H9 (cell line): ENCODE measurements around the gene RHOJ. TPM values are rescaled to one million over a fixed set of nuclear protein-coding genes. Genes with fewer than 3 reads are reported as not detected.

ENCODE experiments used
- DNase-seq: peaks from one replicate; pipeline ENCODE4 v3.0.0-alpha.2; 2017
- H2AFZ ChIP-seq: one replicate; pipeline ENCODE4 v1.6.1; 2013; ENCODE audit warnings: mild to moderate bottlenecking, low read length, control low read depth, moderate library complexity
- H2AK5ac ChIP-seq: 2 replicates; pipeline ENCODE4 v1.6.1; 2013; ENCODE audit warnings: low read length, control low read depth, mixed read lengths; ENCODE audit not compliant: insufficient read length
- H2BK120ac ChIP-seq: one replicate; pipeline ENCODE4 v1.6.1; 2013; ENCODE audit warnings: low read depth, mild to moderate bottlenecking, low read length, control low read depth, inconsistent platforms; ENCODE audit not compliant: poor library complexity, severe bottlenecking
- H2BK12ac ChIP-seq: 2 replicates; pipeline ENCODE4 v1.6.1; 2013; ENCODE audit warnings: low read length, control low read depth, mixed read lengths, low read depth; ENCODE audit not compliant: insufficient read length
- H2BK15ac ChIP-seq: 2 replicates; pipeline ENCODE4 v1.6.1; 2013; ENCODE audit warnings: low read depth, low read length, control low read depth
- H2BK20ac ChIP-seq: one replicate; pipeline ENCODE4 v1.6.1; 2013; ENCODE audit warnings: low read depth, mild to moderate bottlenecking, low read length, control low read depth, inconsistent platforms; ENCODE audit not compliant: poor library complexity, severe bottlenecking
- H2BK5ac ChIP-seq: 2 replicates; pipeline ENCODE4 v1.6.1; 2013; ENCODE audit warnings: low read length, control low read depth, mixed read lengths; ENCODE audit not compliant: insufficient read length
- H3K14ac ChIP-seq: 2 replicates; pipeline ENCODE4 v1.6.1; 2013; ENCODE audit warnings: low read length, control low read depth; ENCODE audit not compliant: insufficient read depth
- H3K18ac ChIP-seq: 2 replicates; pipeline ENCODE4 v1.6.1; 2013; ENCODE audit warnings: low read depth, mild to moderate bottlenecking, mixed read lengths, low read length, control low read depth; ENCODE audit not compliant: insufficient read length
- H3K23ac ChIP-seq: 2 replicates; pipeline ENCODE4 v1.6.1; 2013; ENCODE audit warnings: low read length, control low read depth, mixed read lengths, low read depth; ENCODE audit not compliant: insufficient read length
- H3K23me2 ChIP-seq: 2 replicates; pipeline ENCODE4 v1.6.1; 2013; ENCODE audit warnings: low read depth, mild to moderate bottlenecking, mixed read lengths, low read length, control low read depth; ENCODE audit not compliant: insufficient read length, poor library complexity, severe bottlenecking
- H3K27ac ChIP-seq: 2 replicates; pipeline ENCODE4 v1.5.1; 2013; ENCODE audit warnings: low read length, control low read depth, mixed read lengths, low read depth; ENCODE audit not compliant: insufficient read length
- H3K27me3 ChIP-seq: 2 replicates; pipeline ENCODE4 v1.6.1; 2013; ENCODE audit warnings: low read length, control low read depth, inconsistent platforms; ENCODE audit not compliant: insufficient read depth
- H3K4ac ChIP-seq: 2 replicates; pipeline ENCODE4 v1.6.1; 2013; ENCODE audit warnings: low read depth, mild to moderate bottlenecking, control low read depth, inconsistent platforms, low read length, moderate library complexity
- H3K4me1 ChIP-seq: 2 replicates; pipeline ENCODE4 v1.6.1; 2013; ENCODE audit warnings: low read length, control low read depth, inconsistent platforms; ENCODE audit not compliant: insufficient read depth
- H3K4me2 ChIP-seq: 2 replicates; pipeline ENCODE4 v1.6.1; 2013; ENCODE audit warnings: low read length, control low read depth, mixed read lengths; ENCODE audit not compliant: insufficient read length, insufficient read depth
- H3K56ac ChIP-seq: 2 replicates; pipeline ENCODE4 v1.6.1; 2013; ENCODE audit warnings: low read depth, mild to moderate bottlenecking, mixed read lengths, low read length, control low read depth; ENCODE audit not compliant: insufficient read length
- H3K79me1 ChIP-seq: 2 replicates; pipeline ENCODE4 v1.6.1; 2013; ENCODE audit warnings: low read depth, mild to moderate bottlenecking, moderate library complexity, low read length, control low read depth, inconsistent platforms; ENCODE audit not compliant: insufficient read depth, poor library complexity, severe bottlenecking
- H3K79me2 ChIP-seq: 2 replicates; pipeline ENCODE4 v1.6.1; 2013; ENCODE audit warnings: low read length, control low read depth, inconsistent platforms; ENCODE audit not compliant: insufficient read depth
- H3K9ac ChIP-seq: 2 replicates; pipeline ENCODE4 v1.6.1; 2013; ENCODE audit warnings: low read length, control low read depth, mixed read lengths; ENCODE audit not compliant: insufficient read length; ENCODE audit errors: extremely low read depth
- H3K9me3 ChIP-seq: one replicate; pipeline ENCODE4 v1.6.1; 2013; ENCODE audit warnings: low read depth, low read length, inconsistent platforms; ENCODE audit not compliant: control insufficient read depth
- H3T11ph ChIP-seq: one replicate; pipeline ENCODE4 v1.6.1; 2013; ENCODE audit warnings: mild to moderate bottlenecking, low read length, control low read depth, inconsistent platforms
- H4K20me1 ChIP-seq: one replicate; pipeline ENCODE4 v1.6.1; 2013; ENCODE audit not compliant: control insufficient read depth, insufficient read length, insufficient read depth
- H4K5ac ChIP-seq: 2 replicates; pipeline ENCODE4 v1.6.1; 2013; ENCODE audit warnings: low read depth, mild to moderate bottlenecking, mixed read lengths, low read length, control low read depth; ENCODE audit not compliant: insufficient read length
- H4K8ac ChIP-seq: replicated peaks from 2 replicates; pipeline ENCODE4 v1.6.1; 2013; ENCODE audit warnings: low read length, control low read depth, mixed read lengths, low read depth; ENCODE audit not compliant: insufficient read length
- H4K91ac ChIP-seq: 2 replicates; pipeline ENCODE4 v1.6.1; 2013; ENCODE audit warnings: low read depth, mild to moderate bottlenecking, moderate library complexity, mixed read lengths, low read length, control low read depth; ENCODE audit not compliant: insufficient read length
- H3K27ac Mint-ChIP-seq, 3 experiments: 2 replicates in 2 of 3; 3 replicates in 1 of 3; pipeline ENCODE4 v1.8.0; 2020 to 2021; ENCODE audit warnings: mixed read lengths in 3 of 3, mild to moderate bottlenecking in 1 of 3, moderate library complexity in 1 of 3
- H3K27me3 Mint-ChIP-seq: 2 replicates; pipeline ENCODE4 v1.8.0; 2021; ENCODE audit warnings: low read depth, mild to moderate bottlenecking, moderate library complexity, mixed read lengths
- H3K36me3 Mint-ChIP-seq, 3 experiments: 2 replicates in 2 of 3; 3 replicates in 1 of 3; pipeline ENCODE4 v1.8.0; 2020 to 2021; ENCODE audit warnings: low read depth in 3 of 3, mixed read lengths in 3 of 3; ENCODE audit not compliant: insufficient read depth in 1 of 3
- H3K4me1 Mint-ChIP-seq, 2 experiments: 2 replicates each; pipeline ENCODE4 v1.8.0; 2020; ENCODE audit warnings: mixed read lengths in 2 of 2
- H3K4me3 Mint-ChIP-seq, 2 experiments: 2 replicates in 1 of 2; 3 replicates in 1 of 2; pipeline ENCODE4 v1.8.0; 2020 to 2021; ENCODE audit warnings: mild to moderate bottlenecking in 2 of 2, mixed read lengths in 2 of 2, moderate library complexity in 1 of 2
- H3K9me3 Mint-ChIP-seq, 2 experiments: 2 replicates in 1 of 2; 3 replicates in 1 of 2; pipeline ENCODE4 v1.8.0; 2020; ENCODE audit warnings: mild to moderate bottlenecking in 2 of 2, mixed read lengths in 2 of 2, moderate library complexity in 1 of 2
- WGBS: extraction: QIAGEN DNeasy Blood & Tissue Kit; methylation state at CpG from one replicate; pipeline ENCODE4 v1.1.7; 2013; ENCODE audit warnings: missing lambda C conversion rate, low lambda C conversion rate, mixed read lengths; ENCODE audit not compliant: insufficient read length; ENCODE audit errors: extremely low coverage; 5-methylcytosine and 5-hydroxymethylcytosine counted together
- total RNA-seq: library from RNA; stranded (reverse); gene quantifications from 2 replicates; pipeline ENCODE4 v1.2.1, GENCODE V29; 2021
- TF ChIP-seq, protein P1 (sequence below): fragments of 200-600 bp; sonication (generic); conservative IDR thresholded peaks from 3 replicates; pipeline ENCODE4 v1.8.0; 2021; ENCODE audit warnings: antibody characterized with exemption, mild to moderate bottlenecking

RHOJ gene
- total RNA-seq, 1 experiment from 2014 or later, result not detected

DNA sequence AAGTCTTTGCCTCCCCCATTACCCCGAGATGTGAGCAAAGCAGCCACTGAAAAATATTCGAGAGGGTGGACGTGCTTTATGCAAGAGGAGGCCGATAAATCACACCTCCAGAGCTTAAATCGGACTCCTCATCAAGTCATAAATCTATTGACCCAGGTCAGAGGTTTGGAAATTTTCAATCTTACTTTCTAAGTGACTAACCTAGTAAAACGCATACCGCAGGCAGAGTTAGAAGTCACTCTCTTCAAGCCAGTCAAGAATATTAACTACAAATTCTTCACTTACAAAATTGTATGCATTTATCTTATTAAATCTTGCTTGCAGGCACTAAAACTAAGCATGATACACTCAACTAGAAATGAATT, 79.6 kb downstream of the RHOJ start:
- H2BK15ac ChIP-seq, result no peak overlapping the region
- H3K9me3 ChIP-seq, result no peaks in the 10 kb centered on the region
- no peak overlapping the region for H3K27ac Mint-ChIP-seq
- no peak overlapping the region for H2BK20ac ChIP-seq
- H2BK12ac ChIP-seq, result no peak overlapping the region
- no peak overlapping the region for H2BK5ac ChIP-seq
- H3K27me3 ChIP-seq, result no peaks in the 10 kb centered on the region
- no peak overlapping the region for H4K8ac ChIP-seq
- H3K23me2 ChIP-seq, result no peaks in the 10 kb centered on the region
- peaks cover 3 to 4% of the 10 kb centered on the region in 2 experiments for H3K4me1 Mint-ChIP-seq
- H2BK120ac ChIP-seq, result no peak overlapping the region
- no peak overlapping the region for H2AK5ac ChIP-seq
- H3K36me3 Mint-ChIP-seq, result no peaks in the 10 kb centered on the region
- no peak overlapping the region for H3K18ac ChIP-seq
- H4K5ac ChIP-seq, result no peak overlapping the region
- peaks cover 5% of the 10 kb centered on the region; the same call in 1 of the 2 replicates for H3K4me1 ChIP-seq
- H4K20me1 ChIP-seq, result no peaks in the 10 kb centered on the region
- no peak overlapping the region for H3K56ac ChIP-seq
- no peaks in the 10 kb centered on the region for H3K9me3 Mint-ChIP-seq
- no peak for DNase-seq
- no peak overlapping the region for H3T11ph ChIP-seq
- no peak overlapping the region for H3K14ac ChIP-seq
- H3K79me2 ChIP-seq, result no peaks in the 10 kb centered on the region
- TF ChIP-seq, protein P1, sequence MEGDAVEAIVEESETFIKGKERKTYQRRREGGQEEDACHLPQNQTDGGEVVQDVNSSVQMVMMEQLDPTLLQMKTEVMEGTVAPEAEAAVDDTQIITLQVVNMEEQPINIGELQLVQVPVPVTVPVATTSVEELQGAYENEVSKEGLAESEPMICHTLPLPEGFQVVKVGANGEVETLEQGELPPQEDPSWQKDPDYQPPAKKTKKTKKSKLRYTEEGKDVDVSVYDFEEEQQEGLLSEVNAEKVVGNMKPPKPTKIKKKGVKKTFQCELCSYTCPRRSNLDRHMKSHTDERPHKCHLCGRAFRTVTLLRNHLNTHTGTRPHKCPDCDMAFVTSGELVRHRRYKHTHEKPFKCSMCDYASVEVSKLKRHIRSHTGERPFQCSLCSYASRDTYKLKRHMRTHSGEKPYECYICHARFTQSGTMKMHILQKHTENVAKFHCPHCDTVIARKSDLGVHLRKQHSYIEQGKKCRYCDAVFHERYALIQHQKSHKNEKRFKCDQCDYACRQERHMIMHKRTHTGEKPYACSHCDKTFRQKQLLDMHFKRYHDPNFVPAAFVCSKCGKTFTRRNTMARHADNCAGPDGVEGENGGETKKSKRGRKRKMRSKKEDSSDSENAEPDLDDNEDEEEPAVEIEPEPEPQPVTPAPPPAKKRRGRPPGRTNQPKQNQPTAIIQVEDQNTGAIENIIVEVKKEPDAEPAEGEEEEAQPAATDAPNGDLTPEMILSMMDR, result no peak
- no peak overlapping the region for H3K27ac ChIP-seq
- H3K4ac ChIP-seq, result no peak overlapping the region
- no CpG with 5 or more reads among the region's 7 CpGs for WGBS
- H4K91ac ChIP-seq, result no peak overlapping the region
- no peaks in the 10 kb centered on the region for H3K27me3 Mint-ChIP-seq
- H3K79me1 ChIP-seq, result no peaks in the 10 kb centered on the region
- no peak overlapping the region for H2AFZ ChIP-seq
- H3K23ac ChIP-seq, result no peak overlapping the region
- no peak overlapping the region for H3K9ac ChIP-seq
- no peak overlapping the region for H3K4me3 Mint-ChIP-seq
- no peak overlapping the region for H3K4me2 ChIP-seq
